Sigmoid colon (tissue), 7 donors: ENCODE measurements around the gene RASA4B. TPM values are rescaled to one million over a fixed set of nuclear protein-coding genes. Genes with fewer than 3 reads are reported as not detected.

Experiments used
- DNase-seq: peaks from one replicate; pipeline ENCODE4 v3.0.0-alpha.2; 2019
- H3K27ac ChIP-seq, 4 donors: fragments of 200-600 bp; sonication (generic); one replicate each; pipeline ENCODE4 v1.5.1; 2016 to 2019; ENCODE audit warnings: mild to moderate bottlenecking in 1 of 4
- H3K27me3 ChIP-seq, 3 donors: fragments of 200-600 bp; sonication (generic); one replicate each; pipeline ENCODE4 v1.5.1; 2019; ENCODE audit warnings: mild to moderate bottlenecking in 1 of 3
- H3K36me3 ChIP-seq, 4 donors: fragments of 200-600 bp; sonication (generic); one replicate each; pipeline ENCODE4 v1.5.1; 2016 to 2019
- H3K4me1 ChIP-seq, 4 donors: fragments of 200-600 bp; sonication (generic); one replicate each; pipeline ENCODE4 v1.5.1; 2017 to 2019
- H3K4me3 ChIP-seq, 4 donors: fragments of 200-600 bp; sonication (generic); one replicate each; pipeline ENCODE4 v1.5.1; 2017 to 2019; ENCODE audit warnings: mild to moderate bottlenecking in 2 of 4, moderate library complexity in 1 of 4
- H3K9me3 ChIP-seq, 4 donors: fragments of 200-600 bp in 3 of 4; sonication (generic) in 3 of 4; one replicate each; pipeline versions ENCODE4 v1.5.1 to v1.6.1; 2013 to 2019
- CTCF ChIP-seq, 4 experiments: fragments of 450-650 bp in 3 of 4; fragments of 200-600 bp in 1 of 4; IDR thresholded peaks; one replicate each; pipeline ENCODE4 v1.5.1; 2016 to 2019; ENCODE audit warnings: antibody characterized with exemption in 4 of 4, mild to moderate bottlenecking in 3 of 4, moderate library complexity in 2 of 4
- EP300 ChIP-seq, 4 donors: sonication (generic); formaldehyde crosslinking; IDR thresholded peaks; one replicate each; pipeline ENCODE4 v1.6.1; 2017; ENCODE audit warnings: antibody characterized with exemption in 4 of 4
- POLR2A ChIP-seq, 2 donors: fragments of 450-650 bp; IDR thresholded peaks; one replicate each; pipeline ENCODE4 v1.6.1; 2016; ENCODE audit warnings: antibody characterized with exemption in 2 of 2, mild to moderate bottlenecking in 2 of 2, moderate library complexity in 2 of 2
- POLR2AphosphoS5 ChIP-seq, 4 donors: sonication (generic); formaldehyde crosslinking; IDR thresholded peaks; one replicate each; pipeline ENCODE4 v1.6.1; 2017; ENCODE audit warnings: antibody characterized with exemption in 4 of 4
- WGBS, 2 donors: extraction: QIAGEN DNeasy Blood & Tissue Kit; methylation state at CpG; one replicate each; pipeline ENCODE4 v1.1.7; 2013; 5-methylcytosine and 5-hydroxymethylcytosine counted together
- intact Hi-C: fragments of 100-400 bp; cut with DNase I; formaldehyde crosslinking; loops from one replicate; pipeline ENCODE4 v1.15.1; 2023
- polyA plus RNA-seq, 3 donors: library from polyadenylated mRNA; stranded (reverse); fragments of 200-250 nt; gene quantifications; one replicate each; pipeline ENCODE4 v1.2.3, GENCODE V29; 2013
- total RNA-seq, 4 donors: library from RNA; depleted of rRNA; stranded (reverse); fragments of >200 nt; gene quantifications; one replicate each; pipeline ENCODE4 v1.1.0, GENCODE V29; 2016
- donor health status: healthy with polysubstance abuse.
- donor health status: Bipolar disorder and iron deficiency.
- donor health status: healthy.

Gene RASA4B
- total and polyA plus RNA-seq, 7 donors: 2.5 to 39.1 (median 16.6) TPM

- Histone ChIP-seq H3K27me3 (no peaks in the 10 kb centered on the region), H3K4me3 (no peak overlapping the region), H3K4me1 (peaks cover 0 to 36% (median 28%) of the 10 kb centered on the region in 4 donors), H3K9me3 (no peaks in the 10 kb centered on the region), H3K27ac (no peak overlapping the region), H3K36me3 (peaks cover 0 to 5% (median 0%) of the 10 kb centered on the region in 4 donors)
- DNase-seq: no peak
- WGBS, 2 donors: 88 to 95% methylated on average over 10 of the region's 10 CpGs
- intact Hi-C loops: no loop called here
- TF ChIP-seq POLR2AphosphoS5 (IDR thresholded peaks at IDR 0.05) (no peak), EP300 (IDR thresholded peaks at IDR 0.05) (no peak), CTCF (IDR thresholded peaks at IDR 0.05) (no peak), POLR2A (IDR thresholded peaks at IDR 0.05) (no peak)
Observed at GRCh38 chr7:102436118-102436517, 81.5 kb downstream of the RASA4B start.

GRCh38 chr7:102434039-102434486 lies 83.5 kb downstream of the RASA4B start:
- WGBS, 2 donors: 26 to 34% methylated on average over 9 of the region's 9 CpGs
- no peak for DNase-seq
- peak overlapping the region in 3 of 4 donors; percentile 51 to 75 (median 67) for H3K27ac ChIP-seq

GRCh38 chr7:102433219-102434038 lies 84.1 kb downstream of the RASA4B start, which contains the start of gene ORAI2:
ORAI2 (plus strand) TSS chr7:102433575; CDS start chr7:102438957, 5,382 bp downstream.
- peak; percentile 89 for DNase-seq
- TF ChIP-seq CTCF (IDR thresholded peaks at IDR 0.05) (no peak), POLR2AphosphoS5 (IDR thresholded peaks at IDR 0.05) (no peak), POLR2A (IDR thresholded peaks at IDR 0.05) (no peak), EP300 (IDR thresholded peaks at IDR 0.05) (no peak)
- intact Hi-C loops: no loop called here
- WGBS, 2 donors: 1% methylated on average over 90 of the region's 90 CpGs
- Histone ChIP-seq H3K4me3 (peak within 1 kb of the TSS; percentile 55 to 98 (median 79)), H3K27ac (peak within 1 kb of the TSS; percentile 50 to 75 (median 64)), H3K36me3 (no peaks in the 10 kb centered on the region), H3K4me1 (peaks cover 0 to 30% (median 29%) of the 10 kb centered on the region in 4 donors), H3K9me3 (no peaks in the 10 kb centered on the region), H3K27me3 (no peaks in the 10 kb centered on the region)

More at GRCh38 chr7:102434039-102434486, 83.5 kb downstream of the RASA4B start:
- H3K4me3 ChIP-seq: peak overlapping the region; percentile 55 to 98 (median 79)
- H3K36me3 ChIP-seq: peaks cover 0 to 2% (median 0%) of the 10 kb centered on the region in 4 donors
- H3K4me1 ChIP-seq: peaks cover 0 to 30% (median 29%) of the 10 kb centered on the region in 4 donors
- H3K9me3 ChIP-seq: no peaks in the 10 kb centered on the region
- H3K27me3 ChIP-seq: no peaks in the 10 kb centered on the region
- intact Hi-C loops: no loop called here
- TF ChIP-seq POLR2AphosphoS5 (IDR thresholded peaks at IDR 0.05) (no peak), CTCF (IDR thresholded peaks at IDR 0.05) (no peak), EP300 (IDR thresholded peaks at IDR 0.05) (no peak), POLR2A (IDR thresholded peaks at IDR 0.05) (no peak)

Other genes starting within 250 kb of the RASA4B start
- 10 to 100 TPM in 1 of 4 donors, 1 to 10 TPM in 3; 1.1 to 10.5 (median 5.5) TPM for gene SH2B2, start 230.9 kb downstream of the RASA4B start, total RNA-seq
- 1 to 10 TPM in 1 of 3 donors, not detected in 2; 4.6 TPM for gene SH2B2, start 230.9 kb downstream of the RASA4B start, polyA plus RNA-seq
- not detected for gene SPDYE6, start 161.3 kb downstream of the RASA4B start, total RNA-seq
- gene SPDYE6, start 161.3 kb downstream of the RASA4B start, polyA plus RNA-seq: under 1 TPM in 1 of 3 donors, not detected in 2; 0.23 TPM
- gene PRKRIP1, start 121.4 kb downstream of the RASA4B start, total RNA-seq: 10 to 100 TPM; 19.9 to 29.9 (median 25.9) TPM
- gene PRKRIP1, start 121.4 kb downstream of the RASA4B start, polyA plus RNA-seq: 10 to 100 TPM in 2 of 3 donors, 1 to 10 TPM in 1; 9.0 to 24.1 (median 12.6) TPM
- gene ORAI2, start 84.2 kb downstream of the RASA4B start, total RNA-seq: 10 to 100 TPM in 2 of 4 donors, 1 to 10 TPM in 2; 6.4 to 15.8 (median 11.1) TPM
- gene ORAI2, start 84.2 kb downstream of the RASA4B start, polyA plus RNA-seq: 10 to 100 TPM in 1 of 3 donors, 1 to 10 TPM in 2; 1.4 to 38.7 (median 3.6) TPM
- 10 to 100 TPM in 3 of 4 donors, 1 to 10 TPM in 1; 8.0 to 26.7 (median 15.5) TPM for gene ALKBH4, start 52.9 kb downstream of the RASA4B start, total RNA-seq
- gene ALKBH4, start 52.9 kb downstream of the RASA4B start, polyA plus RNA-seq: 10 to 100 TPM in 2 of 3 donors, 1 to 10 TPM in 1; 9.2 to 10.2 (median 10.2) TPM
- 10 to 100 TPM in 1 of 4 donors, 1 to 10 TPM in 3; 7.2 to 19.4 (median 8.8) TPM for gene LRWD1, start 52.8 kb downstream of the RASA4B start, total RNA-seq
- 10 to 100 TPM; 13.4 to 18.8 (median 16.2) TPM for gene LRWD1, start 52.8 kb downstream of the RASA4B start, polyA plus RNA-seq
- 10 to 100 TPM in 3 of 4 donors, 1 to 10 TPM in 1; 9.9 to 29.3 (median 20.5) TPM for gene POLR2J, start 38.9 kb downstream of the RASA4B start, total RNA-seq
- gene POLR2J, start 38.9 kb downstream of the RASA4B start, polyA plus RNA-seq: 100 to 1,000 TPM in 2 of 3 donors, 10 to 100 TPM in 1; 75.1 to 190 (median 166) TPM
- gene UPK3BL2, start 25.9 kb upstream of the RASA4B start, total RNA-seq: 10 to 100 TPM in 1 of 4 donors, 1 to 10 TPM in 2, under 1 TPM in 1; 0.99 to 10.9 (median 3.4) TPM
- 10 to 100 TPM in 1 of 3 donors, not detected in 2; 14.2 TPM for gene UPK3BL2, start 25.9 kb upstream of the RASA4B start, polyA plus RNA-seq
- gene SPDYE2, start 33.4 kb upstream of the RASA4B start, total RNA-seq: not detected
- gene SPDYE2, start 33.4 kb upstream of the RASA4B start, polyA plus RNA-seq: under 1 TPM in 1 of 3 donors, not detected in 2; 0.12 TPM
- gene POLR2J3, start 54.8 kb upstream of the RASA4B start, total RNA-seq: 10 to 100 TPM; 10.7 to 19.1 (median 15.1) TPM
- gene POLR2J3, start 54.8 kb upstream of the RASA4B start, polyA plus RNA-seq: 100 to 1,000 TPM in 1 of 3 donors, 10 to 100 TPM in 2; 13.9 to 103 (median 33.6) TPM
- gene RASA4, start 99.0 kb upstream of the RASA4B start, total RNA-seq: 100 to 1,000 TPM in 1 of 4 donors, 10 to 100 TPM in 3; 12.0 to 113 (median 41.7) TPM
- 10 to 100 TPM in 1 of 3 donors, 1 to 10 TPM in 2; 5.4 to 35.3 (median 7.4) TPM for gene RASA4, start 99.0 kb upstream of the RASA4B start, polyA plus RNA-seq
- 10 to 100 TPM; 18.1 to 43.5 (median 22.5) TPM for gene UPK3BL1, start 125.0 kb upstream of the RASA4B start, total RNA-seq
- gene UPK3BL1, start 125.0 kb upstream of the RASA4B start, polyA plus RNA-seq: 10 to 100 TPM in 2 of 3 donors, 1 to 10 TPM in 1; 8.8 to 32.1 (median 10.2) TPM
- gene SPDYE2B, start 132.5 kb upstream of the RASA4B start, total RNA-seq: not detected
- gene SPDYE2B, start 132.5 kb upstream of the RASA4B start, polyA plus RNA-seq: not detected
- gene POLR2J2, start 153.9 kb upstream of the RASA4B start, total RNA-seq: 1 to 10 TPM in 3 of 4 donors, not detected in 1; 1.5 to 6.2 (median 3.0) TPM
- 1 to 10 TPM in 2 of 3 donors, not detected in 1; 1.2 to 5.7 TPM for gene POLR2J2, start 153.9 kb upstream of the RASA4B start, polyA plus RNA-seq
- 10 to 100 TPM; 14.8 to 17.5 (median 16.5) TPM for gene FAM185A, start 231.2 kb upstream of the RASA4B start, total RNA-seq
- 1 to 10 TPM; 4.8 to 6.0 (median 4.9) TPM for gene FAM185A, start 231.2 kb upstream of the RASA4B start, polyA plus RNA-seq